HG03039 (cell line): ENCODE results near the gene WNT9A.
"Not testable (repeated sequence)": the region's sequence is repeated elsewhere in the genome, so short reads cannot be mapped to it uniquely, and the experiment has no call there.

ENCODE experiments used
- ATAC-seq: cut with Tn5 transposase; IDR thresholded peaks from one replicate; pipeline ENCODE4 v1.9.1; 2021; ENCODE audit warnings: mild to moderate bottlenecking, moderate library complexity; ENCODE audit not compliant: unreplicated experiment

The WNT9A gene

GRCh38 chr1:227947676-227948492, at the start of gene WNT9A:
WNT9A (minus strand) TSS chr1:227947932; CDS start chr1:227947887, 45 bp downstream.
- ATAC-seq: no peak

- no peak for ATAC-seq
These were observed 48.6 kb upstream of the WNT9A start for GRCh38 chr1:227996187-227996950.

GRCh38 chr1:227994632-227995300, 47.0 kb upstream of the WNT9A start:
- no peak for ATAC-seq

- ATAC-seq: no peak
These were observed 39.4 kb upstream of the WNT9A start for GRCh38 chr1:227987181-227987580.

- not testable (repeated sequence) for ATAC-seq
These were observed 28.0 kb upstream of the WNT9A start for GRCh38 chr1:227975583-227976283.

- ATAC-seq: not testable (repeated sequence)
These were observed 26.1 kb upstream of the WNT9A start for GRCh38 chr1:227973724-227974288.

- not testable (repeated sequence) for ATAC-seq
These were observed 25.2 kb upstream of the WNT9A start for GRCh38 chr1:227972843-227973374.

- ATAC-seq: not testable (repeated sequence)
These were observed 24.5 kb upstream of the WNT9A start for GRCh38 chr1:227972283-227972679.

- not testable (repeated sequence) for ATAC-seq
These were observed 24.0 kb upstream of the WNT9A start for GRCh38 chr1:227971643-227972282.

- not testable (repeated sequence) for ATAC-seq
These were observed 23.5 kb upstream of the WNT9A start for GRCh38 chr1:227971216-227971615.

- ATAC-seq: not testable (repeated sequence)
These were observed 22.6 kb upstream of the WNT9A start for GRCh38 chr1:227970076-227970995.

GRCh38 chr1:227967815-227968214, 20.1 kb upstream of the WNT9A start:
- not testable (repeated sequence) for ATAC-seq

GRCh38 chr1:227966733-227967132, 19.0 kb upstream of the WNT9A start:
- not testable (repeated sequence) for ATAC-seq

GRCh38 chr1:227961651-227962466, 14.1 kb upstream of the WNT9A start:
- ATAC-seq: no peak

GRCh38 chr1:227959325-227959860, 11.7 kb upstream of the WNT9A start:
- ATAC-seq: no peak

GRCh38 chr1:227958617-227959324, 11.0 kb upstream of the WNT9A start:
- ATAC-seq: no peak

GRCh38 chr1:227955808-227956207, 8.1 kb upstream of the WNT9A start:
- ATAC-seq: no peak
